Measurements from ENCODE around the gene EPHA10.

- TF ChIP-seq, protein P1, sequence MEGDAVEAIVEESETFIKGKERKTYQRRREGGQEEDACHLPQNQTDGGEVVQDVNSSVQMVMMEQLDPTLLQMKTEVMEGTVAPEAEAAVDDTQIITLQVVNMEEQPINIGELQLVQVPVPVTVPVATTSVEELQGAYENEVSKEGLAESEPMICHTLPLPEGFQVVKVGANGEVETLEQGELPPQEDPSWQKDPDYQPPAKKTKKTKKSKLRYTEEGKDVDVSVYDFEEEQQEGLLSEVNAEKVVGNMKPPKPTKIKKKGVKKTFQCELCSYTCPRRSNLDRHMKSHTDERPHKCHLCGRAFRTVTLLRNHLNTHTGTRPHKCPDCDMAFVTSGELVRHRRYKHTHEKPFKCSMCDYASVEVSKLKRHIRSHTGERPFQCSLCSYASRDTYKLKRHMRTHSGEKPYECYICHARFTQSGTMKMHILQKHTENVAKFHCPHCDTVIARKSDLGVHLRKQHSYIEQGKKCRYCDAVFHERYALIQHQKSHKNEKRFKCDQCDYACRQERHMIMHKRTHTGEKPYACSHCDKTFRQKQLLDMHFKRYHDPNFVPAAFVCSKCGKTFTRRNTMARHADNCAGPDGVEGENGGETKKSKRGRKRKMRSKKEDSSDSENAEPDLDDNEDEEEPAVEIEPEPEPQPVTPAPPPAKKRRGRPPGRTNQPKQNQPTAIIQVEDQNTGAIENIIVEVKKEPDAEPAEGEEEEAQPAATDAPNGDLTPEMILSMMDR (IDR thresholded peaks at IDR 0.05; ENCODE audit: insufficient read depth, low read depth, low read length): no peak
- no peak for TF ChIP-seq EZH2 (IDR thresholded peaks at IDR 0.05; ENCODE audit: insufficient read depth, low read length)
Observed at GRCh38 chr1:37718181-37718900, 46.6 kb downstream of the EPHA10 start.
